Limb (tissue), 2 donors: Measurements from ENCODE around the gene MUC4.

ENCODE experiments used
- DNase-seq, 2 donors: peaks; one replicate each; pipeline ENCODE4 v3.0.0-alpha.2; 2016; ENCODE audit errors: extremely low spot score in 2 of 2

Gene MUC4

GRCh38 chr3:195811756-195812155 is at the start of gene MUC4:
TSS of gene MUC4 (minus strand) at chr3:195811929. CDS start at chr3:195811817, 112 bp downstream.
- no peak for DNase-seq

GRCh38 chr3:195860456-195860855 is 48.7 kb upstream of the MUC4 start:
- DNase-seq = no peak

- DNase-seq = no peak
Measured at GRCh38 chr3:195859846-195860411, 48.2 kb upstream of the MUC4 start.

- DNase-seq = peak; percentile 46 to 80
Measured at GRCh38 chr3:195859061-195859845, 47.5 kb upstream of the MUC4 start.

- no peak for DNase-seq
Measured at GRCh38 chr3:195856410-195857084, 44.8 kb upstream of the MUC4 start.

- DNase-seq = no peak
Measured at GRCh38 chr3:195855471-195856409, 44.0 kb upstream of the MUC4 start.

- no peak for DNase-seq
Measured at GRCh38 chr3:195854628-195855294, 43.0 kb upstream of the MUC4 start.

- no peak for DNase-seq
Measured at GRCh38 chr3:195853996-195854395, 42.3 kb upstream of the MUC4 start.

- no peak for DNase-seq
Measured at GRCh38 chr3:195853036-195853435, 41.3 kb upstream of the MUC4 start.

GRCh38 chr3:195850857-195851543 is 39.3 kb upstream of the MUC4 start:
- peak; percentile 86 to 88 for DNase-seq

GRCh38 chr3:195849322-195850074 is 37.8 kb upstream of the MUC4 start:
- DNase-seq = peak in 1 of 2 donors; percentile 63

- DNase-seq = no peak
Measured at GRCh38 chr3:195847055-195847950, 35.6 kb upstream of the MUC4 start.

GRCh38 chr3:195845483-195845882 is 33.8 kb upstream of the MUC4 start:
- DNase-seq = no peak

GRCh38 chr3:195844671-195845218 is 33.0 kb upstream of the MUC4 start:
- no peak for DNase-seq

GRCh38 chr3:195839260-195840010 is 27.7 kb upstream of the MUC4 start:
- no peak for DNase-seq

- DNase-seq = no peak
Measured at GRCh38 chr3:195838714-195839113, 27.0 kb upstream of the MUC4 start.

GRCh38 chr3:195836476-195837135 is 24.9 kb upstream of the MUC4 start:
- DNase-seq = no peak
